ENCODE measurements around the gene YIF1A.

- no peak for TF ChIP-seq CTCF (IDR thresholded peaks at IDR 0.05)
- TF ChIP-seq POLR2A (IDR thresholded peaks at IDR 0.05): peak in 1 of 2 donors; percentile 42
Measured at GRCh38 chr11:66289548-66290329, 796 bp upstream of the YIF1A start.

Measured in adrenal gland (tissue), 5 donors.